Endothelial cell of umbilical vein (primary cell): Measurements from ENCODE around the gene XIRP1. TPM values are rescaled to one million over a fixed set of nuclear protein-coding genes. Genes with fewer than 3 reads are reported as not detected.
A peak's percentile ranks its signal among the peaks of the same experiment; 100 is the strongest.

ENCODE experiments used
- BruUV-seq: library from RNA; stranded (reverse); fragments of 400-500 nt; replicated peaks from 2 replicates; lab custom pipeline; 2021; lab: Mats Ljungman, UMichigan
- CTCF ChIA-PET: fragments of 300-600, 350-600 bp; sonication (Branson Sonifier 250); formaldehyde crosslinking; loops from one replicate; lab custom pipeline; 2021; ENCODE audit warnings: antibody characterized with exemption, inconsistent platforms; lab: Charles Lee
- POLR2A ChIA-PET: fragments of 300-600, 350-600 bp; sonication (Branson Sonifier 250); formaldehyde crosslinking; loops from one replicate; lab custom pipeline; 2021; ENCODE audit warnings: antibody characterized with exemption, inconsistent platforms; lab: Charles Lee
- DNase-seq: peaks from one replicate; pipeline ENCODE4 v3.0.0-alpha.2; 2011; ENCODE audit warnings: low read depth, low spot score
- FAIRE-seq: peaks from 2 replicates; lab custom pipeline; 2011; peaks lifted over from hg19 to GRCh38; lab: Jason Lieb, UNC
- H2AFZ ChIP-seq: 2 replicates; pipeline ENCODE4 v1.6.0; 2012; ENCODE audit warnings: low read depth, low read length, control low read depth, inconsistent platforms
- H3K27ac ChIP-seq: 2 replicates; pipeline ENCODE4 v1.5.1; 2011; ENCODE audit warnings: low read depth, mild to moderate bottlenecking, control low read depth, low read length, moderate library complexity; ENCODE audit not compliant: insufficient read depth
- H3K27me3 ChIP-seq, 2 experiments: 2 replicates each; pipeline versions ENCODE4 v1.6.0 to v1.6.1; 2011; ENCODE audit warnings: low read length in 2 of 2, mixed read lengths in 1 of 2; ENCODE audit not compliant: control insufficient read depth in 2 of 2, insufficient read depth in 2 of 2
- H3K36me3 ChIP-seq, 2 experiments: 2 replicates in 1 of 2; 3 replicates in 1 of 2; pipeline ENCODE4 v1.5.1; 2011; ENCODE audit warnings: low read length in 2 of 2, mild to moderate bottlenecking in 1 of 2, moderate library complexity in 1 of 2; ENCODE audit not compliant: control insufficient read depth in 2 of 2, insufficient read depth in 2 of 2; ENCODE audit errors: extremely low read depth in 1 of 2
- H3K4me1 ChIP-seq: 3 replicates; pipeline ENCODE4 v1.5.1; 2011; ENCODE audit warnings: mild to moderate bottlenecking, low read length; ENCODE audit not compliant: control insufficient read depth, insufficient read depth; ENCODE audit errors: extremely low read depth
- H3K4me2 ChIP-seq: 2 replicates; pipeline ENCODE4 v1.6.1; 2011; ENCODE audit warnings: low read length, control low read depth, mixed read lengths; ENCODE audit not compliant: insufficient read depth
- H3K4me3 ChIP-seq, 3 experiments: fragments of 200-600 bp in 1 of 3; sonication (generic), shearing (Covaris generic) in 1 of 3; replicated peaks in 1 of 3; 2 replicates each; pipeline ENCODE4 v1.5.1; 2011 to 2016; ENCODE audit warnings: control low read depth in 3 of 3, low read length in 3 of 3, mild to moderate bottlenecking in 2 of 3, inconsistent platforms in 1 of 3, low read depth in 1 of 3, moderate library complexity in 1 of 3; ENCODE audit not compliant: insufficient read depth in 1 of 3
- H3K79me2 ChIP-seq: 2 replicates; pipeline ENCODE4 v1.6.0; 2012; ENCODE audit warnings: low read length, inconsistent platforms; ENCODE audit not compliant: control insufficient read depth, insufficient read depth
- H3K9ac ChIP-seq: replicated peaks from 2 replicates; pipeline ENCODE3; 2011; ENCODE audit warnings: low read length, control low read depth; ENCODE audit not compliant: insufficient read depth; ENCODE audit errors: extremely low read depth
- H3K9me1 ChIP-seq: replicated peaks from 3 replicates; pipeline ENCODE4 v1.6.0; 2011; ENCODE audit warnings: mild to moderate bottlenecking, low read length; ENCODE audit not compliant: control insufficient read depth, insufficient read depth; ENCODE audit errors: extremely low read depth
- H3K9me3 ChIP-seq: replicated peaks from 2 replicates; pipeline ENCODE4 v1.5.1; 2012; ENCODE audit warnings: low read length, inconsistent platforms; ENCODE audit not compliant: control insufficient read depth, insufficient read depth
- H4K20me1 ChIP-seq: replicated peaks from 2 replicates; pipeline ENCODE3; 2011; ENCODE audit warnings: mild to moderate bottlenecking, low read length; ENCODE audit not compliant: control insufficient read depth, insufficient read depth; ENCODE audit errors: extremely low read depth
- EZH2 ChIP-seq: IDR thresholded peaks from 2 replicates; pipeline ENCODE4 v1.6.1; 2012; ENCODE audit warnings: borderline replicate concordance, low read depth, mild to moderate bottlenecking, moderate library complexity, low read length, inconsistent platforms; ENCODE audit not compliant: severe bottlenecking
- FOS ChIP-seq: IDR thresholded peaks from 2 replicates; pipeline ENCODE4 v1.6.1; 2011; ENCODE audit warnings: mild to moderate bottlenecking, low read length, moderate library complexity, borderline replicate concordance; ENCODE audit not compliant: insufficient read depth
- JUN ChIP-seq: IDR thresholded peaks from 2 replicates; pipeline ENCODE4 v1.6.1; 2011; ENCODE audit warnings: borderline replicate concordance, low read depth; ENCODE audit not compliant: insufficient read length, insufficient read depth
- MAX ChIP-seq: IDR thresholded peaks from 2 replicates; pipeline ENCODE4 v1.6.1; 2011; ENCODE audit not compliant: insufficient read depth, insufficient read length
- POLR2A ChIP-seq: IDR thresholded peaks from 2 replicates; pipeline ENCODE4 v1.6.1; 2012; ENCODE audit warnings: low read depth, mild to moderate bottlenecking, control low read depth, low read length
- POLR2AphosphoS5 ChIP-seq: IDR thresholded peaks from 2 replicates; pipeline ENCODE4 v1.6.1; 2012; ENCODE audit warnings: low read depth, mild to moderate bottlenecking, control low read depth, low read length, moderate library complexity; ENCODE audit not compliant: insufficient read depth
- dilution Hi-C: fragments of 300-500 bp; cut with MboI; formaldehyde crosslinking; loops from one replicate; pipeline ENCODE4 v1.15.0; 2019; ENCODE audit warnings: low sequenced_read_pairs; ENCODE audit not compliant: extremely low pct_ligation_motif_present
- intact Hi-C: fragments of 100-400 bp; cut with micrococcal nuclease; formaldehyde crosslinking; loops from one replicate; pipeline ENCODE4 v1.10.0; 2022
- polyA plus RNA-seq, 4 experiments: library from polyadenylated mRNA; depleted of rRNA in 3 of 4; stranded (reverse) in 3 of 4; unstranded in 1 of 4; fragments of >200 nt; gene quantifications; 2 replicates each; pipeline versions ENCODE4 v1.2.1 to v1.2.3, GENCODE V29; 2011 to 2012; ENCODE audit warnings: missing spikeins in 1 of 4
- total RNA-seq: library from RNA; stranded (reverse); gene quantifications from 2 replicates; pipeline ENCODE4 v1.2.3, GENCODE V29; 2021

Gene XIRP1
- total and polyA plus RNA-seq, 2 donors (not counting 3 experiments of a cell fraction or from before 2014, with no cell fraction given), result not detected

GRCh38 chr3:39147711-39148434 lies 44.5 kb downstream of the XIRP1 start:
- Histone ChIP-seq H3K27ac (peak overlapping the region; percentile 97), H2AFZ (no peak overlapping the region), H3K4me1 (peaks cover 63% of the 10 kb centered on the region), H4K20me1 (no peaks in the 10 kb centered on the region), H3K4me2 (peak overlapping the region; percentile 73), H3K9me1 (no peaks in the 10 kb centered on the region), H3K4me3 (peak overlapping the region in 1 of 3 experiments; percentile 33), H3K36me3 (peaks cover 4 to 28% of the 10 kb centered on the region in 2 experiments), H3K9me3 (no peaks in the 10 kb centered on the region), H3K9ac (peak overlapping the region; percentile 76), H3K79me2 (peaks cover 76% of the 10 kb centered on the region), H3K27me3 (no peaks in the 10 kb centered on the region)
- dilution Hi-C loops, result no loop called here
- TF ChIP-seq FOS (peak; percentile 45), JUN (peak; percentile 2), EZH2 (no peak), POLR2A (peak; percentile 20), POLR2AphosphoS5 (peak; percentile 65), MAX (no peak)
- FAIRE-seq, result peak; percentile 92
- POLR2A ChIA-PET, result interaction anchor here (1.0 to 2.6 kb wide), 2 partner anchors 13 to 30 kb away, joined by 3 to 19 read pairs; no protein-coding TSS in a partner anchor
- peak; percentile 91 for DNase-seq
- intact Hi-C loops, result loop anchor here (1.0 to 10.0 kb wide), 3 partner anchors 21 to 423 kb away; no protein-coding TSS in a partner anchor
- CTCF ChIA-PET, result interaction anchor here (1.3 to 2.7 kb wide), 4 partner anchors 18 to 140 kb away, joined by 4 to 13 read pairs (median 10); no protein-coding TSS in a partner anchor
- no TSS peak for BruUV-seq
